ENCODE results near the gene CWC27. TPM values are rescaled to one million over a fixed set of nuclear protein-coding genes. Genes with fewer than 3 reads are reported as not detected.
"Not testable (repeated sequence)": the region's sequence is repeated elsewhere in the genome, so short reads cannot be mapped to it uniquely, and the experiment has no call there.

Gene CWC27
- total RNA-seq, 2 experiments from 2014 or later = 37.5 to 38.0 TPM

- POLR2A ChIA-PET = no interaction called here
These were observed 127.0 kb downstream of the CWC27 start for GRCh38 chr5:64895748-64896147.

GRCh38 chr5:64899838-64900237 lies 131.1 kb downstream of the CWC27 start:
- ChIA-PET POLR2A (no interaction called here), CTCF (no interaction called here)

More at GRCh38 chr5:64895748-64896147, 127.0 kb downstream of the CWC27 start:
- CTCF ChIA-PET = no interaction called here

- ChIA-PET POLR2A (no interaction called here), CTCF (no interaction called here)
These were observed 131.9 kb downstream of the CWC27 start for GRCh38 chr5:64900618-64901017.

- CTCF ChIA-PET, POLR2A ChIA-PET: not testable (repeated sequence)
These were observed 138.7 kb downstream of the CWC27 start for GRCh38 chr5:64907399-64907798.

- ChIA-PET CTCF (no interaction called here), POLR2A (no interaction called here)
These were observed 145.7 kb downstream of the CWC27 start for GRCh38 chr5:64914396-64914795.

- POLR2A ChIA-PET = no interaction called here
These were observed 149.4 kb downstream of the CWC27 start for GRCh38 chr5:64918083-64918482.

DNA sequence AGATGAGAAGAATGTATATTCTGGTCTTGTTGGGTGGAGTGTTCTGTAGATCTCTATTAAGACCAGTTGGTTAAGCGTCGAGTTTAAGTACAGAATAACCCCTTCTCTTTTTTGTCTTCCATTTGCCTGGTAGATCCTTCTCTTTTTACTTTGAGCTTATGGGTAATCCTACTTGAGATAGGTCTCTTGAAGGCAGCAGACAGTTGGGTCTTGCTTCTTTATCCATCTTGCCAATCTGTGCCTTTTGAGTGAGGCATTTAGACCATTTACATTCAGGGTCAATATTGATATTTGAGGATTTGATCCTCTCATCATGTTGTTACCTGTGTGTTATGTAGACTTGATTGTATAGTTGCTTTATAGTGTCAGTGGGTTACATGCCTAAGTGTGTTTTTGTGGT lies 152.7 kb downstream of the CWC27 start:
- CTCF ChIA-PET = no interaction called here
- POLR2A ChIA-PET = no interaction called here

More at GRCh38 chr5:64918083-64918482, 149.4 kb downstream of the CWC27 start:
- CTCF ChIA-PET = no interaction called here

GRCh38 chr5:64923151-64923685 lies 154.5 kb downstream of the CWC27 start:
- POLR2A ChIA-PET = no interaction called here
- CTCF ChIA-PET = no interaction called here

- ChIA-PET POLR2A (no interaction called here), CTCF (no interaction called here)
These were observed 156.4 kb downstream of the CWC27 start for GRCh38 chr5:64925123-64925522.

GRCh38 chr5:64929833-64930232 lies 161.1 kb downstream of the CWC27 start:
- ChIA-PET POLR2A (no interaction called here), CTCF (no interaction called here)

DNA sequence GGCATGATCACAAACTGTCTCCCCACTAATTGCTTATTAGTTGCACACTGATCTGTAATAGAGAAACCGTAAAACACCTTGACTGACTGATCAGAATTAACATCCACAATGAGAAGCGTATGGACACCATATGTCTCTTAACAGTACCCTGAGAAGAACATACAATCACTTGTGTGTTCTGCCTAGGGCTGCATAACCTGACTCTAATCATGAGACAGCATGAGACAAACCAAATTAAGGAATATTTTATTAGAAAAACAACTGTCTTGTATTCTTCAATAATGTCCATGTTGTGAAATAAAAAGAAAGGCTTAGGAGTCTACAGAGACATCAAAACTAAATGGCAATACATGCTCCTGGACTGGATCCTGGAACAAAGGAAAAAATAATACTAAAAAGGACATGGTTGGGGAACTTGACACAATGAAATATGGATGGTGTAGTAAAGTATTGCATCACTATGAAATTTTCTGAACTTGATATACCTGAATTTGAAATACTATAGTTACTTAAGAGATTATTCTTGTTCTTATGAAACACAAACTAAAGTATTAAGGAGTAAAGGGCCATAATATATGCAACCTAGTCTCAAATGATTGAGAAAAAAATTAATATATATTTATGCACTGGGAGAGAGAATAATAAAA lies 162.1 kb downstream of the CWC27 start:
- POLR2A ChIA-PET = no interaction called here
- CTCF ChIA-PET = no interaction called here

GRCh38 chr5:64939422-64939771 lies 170.7 kb downstream of the CWC27 start:
- CTCF ChIA-PET, POLR2A ChIA-PET: not testable (repeated sequence)

DNA sequence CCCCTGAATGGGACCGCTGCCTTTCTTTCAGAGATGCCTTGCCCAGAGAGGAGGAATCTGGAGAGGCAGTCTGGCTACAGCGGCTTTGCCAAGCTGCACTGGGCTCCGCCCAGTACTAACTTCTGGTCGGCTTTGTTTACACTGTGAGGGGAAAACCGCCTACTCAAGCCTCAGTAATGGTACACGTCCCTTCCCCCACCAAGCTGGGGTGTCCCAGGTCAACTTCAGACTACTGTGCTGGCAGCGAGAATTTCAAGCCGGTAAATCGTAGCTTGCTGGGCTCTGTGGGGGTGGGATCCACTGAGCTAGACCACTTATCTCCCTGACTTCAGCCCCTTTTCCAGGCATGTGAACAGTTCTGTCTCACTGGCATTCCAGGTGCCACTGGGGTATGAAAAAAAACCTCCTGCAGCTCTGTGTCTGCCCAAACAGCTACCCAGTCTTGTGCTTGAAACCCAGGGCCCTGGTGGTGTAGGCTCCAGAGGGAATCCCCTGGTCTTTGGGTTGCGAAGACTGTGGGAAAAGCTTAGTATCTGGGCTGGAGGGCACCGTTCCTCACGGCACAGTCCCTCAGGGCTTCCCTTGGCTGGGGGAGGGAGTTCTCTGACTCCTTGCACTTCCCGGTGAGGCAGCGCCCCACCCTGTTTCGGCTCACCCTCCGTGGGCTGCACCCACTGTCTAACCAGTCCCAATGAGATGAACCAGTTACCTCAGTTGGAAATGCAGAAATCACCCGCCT lies 171.2 kb downstream of the CWC27 start:
- ChIA-PET CTCF (interaction anchor here (0.6 to 0.7 kb wide), 2 partner anchors 15 to 546 kb away, joined by 3 to 5 read pairs; no protein-coding TSS in a partner anchor), POLR2A (no interaction called here)

DNA sequence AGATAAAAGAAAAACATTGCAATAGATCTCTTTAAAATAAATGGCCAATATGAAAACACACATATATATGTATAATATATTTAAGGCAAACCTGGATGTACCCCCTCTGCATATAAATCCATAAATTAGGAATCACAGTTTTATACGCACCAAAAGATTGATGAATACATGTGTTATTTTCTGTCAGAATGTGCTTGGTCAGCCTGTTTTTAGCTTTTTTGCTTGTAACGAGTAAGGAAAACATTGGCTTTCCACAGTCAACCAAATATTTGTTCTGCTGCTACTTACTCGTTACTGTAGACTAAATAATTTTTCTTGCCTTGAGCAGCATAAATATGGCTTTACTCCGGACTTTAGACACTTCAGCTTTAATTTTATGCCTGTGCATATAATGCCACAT lies 173.7 kb downstream of the CWC27 start:
- ChIA-PET CTCF (no interaction called here), POLR2A (interaction anchor here (0.5 kb wide), 1 partner anchor 135 kb away, joined by 5 read pairs; no protein-coding TSS in a partner anchor)

GRCh38 chr5:64944868-64945267 lies 176.1 kb downstream of the CWC27 start:
- CTCF ChIA-PET = no interaction called here
- POLR2A ChIA-PET = no interaction called here

GRCh38 chr5:64947031-64947430 lies 178.3 kb downstream of the CWC27 start:
- POLR2A ChIA-PET = no interaction called here
- CTCF ChIA-PET = no interaction called here

DNA sequence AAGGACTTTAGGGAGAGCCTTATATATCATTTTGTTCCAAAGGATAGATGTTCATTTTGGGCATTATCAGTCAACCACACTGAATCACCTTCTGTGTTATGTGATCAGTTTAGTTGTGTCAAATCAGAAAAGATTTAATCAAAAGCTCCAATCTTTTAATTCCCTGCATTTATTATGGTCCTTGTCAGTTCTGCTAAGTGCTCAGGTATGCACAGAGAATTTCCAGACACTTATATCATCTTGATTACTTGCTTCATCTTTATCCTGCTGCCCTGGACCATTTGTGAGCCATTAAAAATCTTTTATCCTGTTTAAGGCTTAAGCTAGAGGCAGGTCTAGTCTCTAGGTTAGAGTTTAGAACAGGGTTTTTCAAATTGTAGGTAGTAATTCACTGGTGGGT lies 179.1 kb downstream of the CWC27 start:
- ChIA-PET POLR2A (no interaction called here), CTCF (no interaction called here)

DNA sequence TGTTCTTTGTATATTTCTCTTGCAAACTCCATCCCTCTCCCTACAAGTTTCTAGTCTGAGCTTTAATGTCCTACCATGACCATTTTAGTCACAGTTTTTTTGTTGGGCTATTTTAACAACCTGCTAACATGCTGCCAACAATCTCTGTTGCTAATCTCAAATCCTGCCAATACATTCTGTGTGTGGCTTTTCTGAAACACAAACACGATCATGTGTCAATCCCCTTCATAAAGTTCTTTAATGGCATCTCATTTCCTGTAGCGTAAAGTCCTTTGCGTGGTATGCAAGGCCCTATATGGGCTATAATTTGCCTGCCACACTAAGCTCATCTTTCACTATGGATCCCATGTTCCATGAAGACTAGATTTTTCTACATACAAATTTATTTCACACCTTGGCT lies 180.6 kb downstream of the CWC27 start:
- ChIA-PET POLR2A (no interaction called here), CTCF (no interaction called here)

- POLR2A ChIA-PET = no interaction called here
- CTCF ChIA-PET = no interaction called here
These were observed 184.4 kb downstream of the CWC27 start for GRCh38 chr5:64952951-64953673.

GRCh38 chr5:64954518-64954917 lies 185.8 kb downstream of the CWC27 start:
- ChIA-PET POLR2A (no interaction called here), CTCF (no interaction called here)

DNA sequence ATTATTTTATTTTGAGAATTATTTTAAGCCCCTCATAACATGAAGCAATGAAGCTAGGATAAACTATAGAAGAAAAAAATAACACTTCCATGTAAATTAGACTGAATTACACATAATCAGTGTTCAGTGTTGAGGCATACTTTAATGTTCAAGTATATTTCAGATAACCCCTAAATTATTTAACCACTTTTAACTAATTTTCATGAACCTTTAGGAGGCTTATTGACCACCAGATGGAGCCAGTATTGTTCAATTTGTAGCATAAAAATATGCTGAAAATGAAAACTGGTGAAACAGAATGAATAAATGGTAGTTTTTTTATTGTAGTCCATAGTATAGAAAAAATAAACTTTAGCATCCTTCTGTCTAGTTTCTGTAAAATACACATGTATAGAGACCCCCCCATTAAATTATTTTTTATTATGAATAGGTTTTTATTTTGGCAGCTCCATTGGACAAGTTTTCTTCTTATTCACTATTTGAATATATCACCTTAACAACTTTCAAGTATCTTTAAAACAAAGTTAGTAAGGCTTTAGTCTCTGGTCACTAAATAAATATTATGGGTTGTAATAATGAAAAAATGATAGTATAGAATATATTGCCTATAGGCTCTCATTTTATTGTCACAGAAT lies 190.1 kb downstream of the CWC27 start:
- ChIA-PET CTCF (no interaction called here), POLR2A (no interaction called here)

All from activated CD8-positive, alpha-beta memory T cell treated with anti-CD3 and anti-CD28 coated beads for 36 hours (primary cell).